GM21825 (cell line): ENCODE measurements around the gene ZIC1.

Experiments
- ATAC-seq: cut with Tn5 transposase; IDR thresholded peaks from one replicate; pipeline ENCODE4 v1.9.1; 2021; ENCODE audit warnings: mild to moderate bottlenecking, moderate library complexity; ENCODE audit not compliant: unreplicated experiment

ZIC1 gene

GRCh38 chr3:147394884-147395225, 14.3 kb upstream of the ZIC1 start:
- ATAC-seq: no peak

- no peak for ATAC-seq
These were observed 13.1 kb upstream of the ZIC1 start for GRCh38 chr3:147395899-147396711.

- ATAC-seq: no peak
These were observed 12.5 kb upstream of the ZIC1 start for GRCh38 chr3:147396712-147397046.

- ATAC-seq: no peak
These were observed 11.8 kb upstream of the ZIC1 start for GRCh38 chr3:147397155-147397874.

GRCh38 chr3:147397875-147398812, 11.0 kb upstream of the ZIC1 start:
- ATAC-seq: no peak

GRCh38 chr3:147398813-147399534, 10.2 kb upstream of the ZIC1 start:
- no peak for ATAC-seq

GRCh38 chr3:147400111-147400510, 9.1 kb upstream of the ZIC1 start:
- no peak for ATAC-seq

GRCh38 chr3:147400999-147401398, 8.2 kb upstream of the ZIC1 start:
- ATAC-seq: no peak

GRCh38 chr3:147401421-147401820, 7.7 kb upstream of the ZIC1 start:
- no peak for ATAC-seq

GRCh38 chr3:147402159-147402558, 7.0 kb upstream of the ZIC1 start:
- ATAC-seq: no peak

- ATAC-seq: no peak
These were observed 5.7 kb upstream of the ZIC1 start for GRCh38 chr3:147403511-147403910.

- no peak for ATAC-seq
These were observed 5.0 kb upstream of the ZIC1 start for GRCh38 chr3:147404000-147404799.

GRCh38 chr3:147404800-147405230, 4.3 kb upstream of the ZIC1 start:
- no peak for ATAC-seq

GRCh38 chr3:147405231-147406027, 3.7 kb upstream of the ZIC1 start:
- no peak for ATAC-seq

GRCh38 chr3:147406028-147406931, 2.9 kb upstream of the ZIC1 start, which contains the start of gene ZIC4:
TSS of gene ZIC4 (minus strand) at chr3:147406543. CDS start at chr3:147402797, 3,746 bp downstream.
- no peak for ATAC-seq

GRCh38 chr3:147407114-147407497, 2.1 kb upstream of the ZIC1 start:
- no peak for ATAC-seq

GRCh38 chr3:147407498-147408187, 1.5 kb upstream of the ZIC1 start:
- no peak for ATAC-seq
